Subcutaneous adipose tissue (tissue), 4 donors: ENCODE measurements around the gene SPOCK2. TPM values are rescaled to one million over a fixed set of nuclear protein-coding genes. Genes with fewer than 3 reads are reported as not detected.

Experiments used
- CTCF ChIP-seq: fragments of 450-650 bp; IDR thresholded peaks from one replicate; pipeline ENCODE4 v1.5.1; 2016; ENCODE audit warnings: low read depth, mild to moderate bottlenecking, control low read depth, antibody characterized with exemption, moderate library complexity
- total RNA-seq, 4 donors: library from RNA; depleted of rRNA; stranded (reverse); fragments of >200 nt; gene quantifications; one replicate each; pipeline ENCODE4 v1.1.0, GENCODE V29; 2016

SPOCK2 gene
- total RNA-seq, 4 donors from 2014 or later: 2.6 to 6.0 (median 3.8) TPM

- TF ChIP-seq CTCF: no peak
These were observed 53.0 kb downstream of the SPOCK2 start for GRCh38 chr10:72035252-72035887.

GRCh38 chr10:72034761-72035160, 53.6 kb downstream of the SPOCK2 start:
- TF ChIP-seq CTCF: no peak

DNA sequence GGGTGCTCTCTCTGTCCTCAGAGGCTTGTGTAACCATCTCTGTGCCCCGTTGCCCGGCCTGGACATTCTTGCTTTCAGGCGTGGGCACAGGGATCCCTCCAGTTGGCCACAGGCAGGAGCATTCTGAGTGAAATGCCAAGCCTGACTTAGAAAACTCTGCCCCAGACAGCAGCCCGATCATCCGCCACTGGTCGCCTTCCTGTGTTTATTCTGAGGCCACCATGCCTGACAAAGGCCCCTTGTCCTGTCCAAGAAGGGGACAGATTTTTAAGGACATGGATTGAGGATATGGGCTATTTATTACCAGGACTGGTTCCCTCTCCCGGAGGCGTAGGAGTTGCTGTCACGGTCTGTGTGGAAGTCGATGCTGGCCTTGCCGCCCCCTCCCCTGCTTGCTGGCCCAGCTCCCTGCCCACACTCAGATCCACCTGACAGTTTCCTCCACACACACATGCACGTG, 54.3 kb downstream of the SPOCK2 start:
- TF ChIP-seq CTCF: no peak

- TF ChIP-seq CTCF: no peak
These were observed 56.6 kb downstream of the SPOCK2 start for GRCh38 chr10:72031706-72032105.

GRCh38 chr10:72030762-72031543, 57.4 kb downstream of the SPOCK2 start:
- no peak for TF ChIP-seq CTCF

DNA sequence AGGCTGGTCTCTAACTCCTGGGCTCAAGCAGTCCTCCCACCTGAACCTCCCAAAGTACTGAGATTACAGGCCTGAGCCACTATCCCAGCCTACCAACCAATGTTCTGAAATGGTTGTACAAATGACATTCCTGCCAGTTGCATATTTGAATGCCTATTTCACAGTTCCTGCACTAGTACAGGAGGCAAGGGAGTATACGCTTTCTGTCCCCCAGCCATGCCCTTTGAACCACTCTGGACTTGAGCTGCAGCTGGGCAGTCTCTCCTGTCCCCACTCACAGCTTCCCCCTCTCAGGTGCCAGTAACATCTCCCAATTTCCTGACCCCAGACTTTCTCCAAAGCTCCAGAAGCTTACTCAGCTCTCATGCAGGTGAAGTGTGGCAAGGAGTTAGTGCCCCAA, 58.9 kb downstream of the SPOCK2 start:
- no peak for TF ChIP-seq CTCF

DNA sequence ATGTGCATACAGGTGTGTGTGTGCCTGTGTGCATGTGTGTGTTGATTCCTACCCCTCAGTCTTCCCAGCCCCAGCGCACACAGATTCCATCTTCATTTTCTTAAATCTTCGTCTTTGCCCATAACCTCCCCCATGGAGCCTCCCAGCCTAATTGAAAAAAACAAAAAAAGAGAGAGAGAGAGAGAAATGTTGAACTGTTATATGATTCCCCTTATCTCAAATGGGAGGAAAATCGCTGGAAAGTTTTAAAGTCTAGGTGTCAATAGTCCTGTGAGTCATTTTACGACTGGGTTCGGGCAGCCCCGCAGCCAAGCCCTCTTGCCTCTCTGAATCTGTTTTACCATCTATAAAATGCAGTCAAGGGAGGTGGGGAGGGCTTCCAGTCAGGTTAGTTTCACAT, 60.9 kb downstream of the SPOCK2 start:
- no peak for TF ChIP-seq CTCF
